Naive thymus-derived CD4-positive, alpha-beta T cell (primary cell): ENCODE measurements around the gene TSGA10. TPM values are rescaled to one million over a fixed set of nuclear protein-coding genes. Genes with fewer than 3 reads are reported as not detected.

Experiments
- ATAC-seq: fragments of 150-1000 bp; cut with Tn5 transposase; 2 replicates; pipeline ENCODE4 v1.10.0; 2021; ENCODE audit warnings: mild to moderate bottlenecking, moderate library complexity
- CTCF ChIA-PET: fragments of 350-600 bp; sonication (Branson Sonifier 250); formaldehyde crosslinking; loops from one replicate; lab custom pipeline; 2021; ENCODE audit warnings: antibody characterized with exemption; lab: Charles Lee
- POLR2A ChIA-PET: fragments of 350-600 bp; sonication (Branson Sonifier 250); formaldehyde crosslinking; loops from one replicate; lab custom pipeline; 2021; ENCODE audit warnings: antibody characterized with exemption, inconsistent platforms; lab: Charles Lee
- DNase-seq, 9 donors: peaks; one replicate each; pipeline versions ENCODE4 v3.0.0 to v3.0.0-alpha.2; 2020 to 2022; ENCODE audit warnings: mixed read lengths in 1 of 9
- H3K27ac ChIP-seq: one replicate; pipeline ENCODE4 v1.7.0; 2013; ENCODE audit warnings: mild to moderate bottlenecking, low read depth, low read length, moderate library complexity
- H3K27me3 ChIP-seq, 2 donors: one replicate each; pipeline ENCODE4 v1.7.0; 2013; ENCODE audit warnings: low read length in 2 of 2, mild to moderate bottlenecking in 2 of 2, moderate library complexity in 2 of 2; ENCODE audit not compliant: control insufficient read depth in 2 of 2, insufficient read depth in 2 of 2
- H3K36me3 ChIP-seq, 3 experiments: 1 replicate in 2 of 3; 2 replicates in 1 of 3; pipeline ENCODE4 v1.7.0; 2013; ENCODE audit warnings: low read length in 3 of 3, mild to moderate bottlenecking in 3 of 3, moderate library complexity in 1 of 3; ENCODE audit not compliant: insufficient read depth in 3 of 3, control insufficient read depth in 2 of 3
- H3K4me1 ChIP-seq, 2 donors: one replicate each; pipeline ENCODE4 v1.7.0; 2013; ENCODE audit warnings: low read length in 2 of 2, mild to moderate bottlenecking in 2 of 2, moderate library complexity in 1 of 2; ENCODE audit not compliant: control insufficient read depth in 2 of 2, insufficient read depth in 2 of 2
- H3K4me3 ChIP-seq: 2 replicates; pipeline ENCODE4 v1.7.0; 2013; ENCODE audit warnings: mild to moderate bottlenecking, low read length
- H3K9me3 ChIP-seq, 3 experiments: 1 replicate in 2 of 3; 2 replicates in 1 of 3; pipeline ENCODE4 v1.7.0; 2013; ENCODE audit warnings: low read length in 3 of 3; ENCODE audit not compliant: control insufficient read depth in 2 of 3
- H3K27ac Mint-ChIP-seq, 9 donors: one replicate each; pipeline ENCODE4 v1.8.0; 2020 to 2022; ENCODE audit warnings: mixed read lengths in 9 of 9, mild to moderate bottlenecking in 8 of 9, moderate library complexity in 5 of 9, inconsistent platforms in 2 of 9
- H3K27me3 Mint-ChIP-seq, 5 donors: one replicate each; pipeline ENCODE4 v1.8.0; 2021 to 2022; ENCODE audit warnings: mixed read lengths in 5 of 5, mild to moderate bottlenecking in 1 of 5
- H3K36me3 Mint-ChIP-seq, 5 donors: one replicate each; pipeline ENCODE4 v1.8.0; 2020 to 2022; ENCODE audit warnings: mixed read lengths in 5 of 5, mild to moderate bottlenecking in 3 of 5, inconsistent platforms in 1 of 5
- H3K4me1 Mint-ChIP-seq, 7 donors: one replicate each; pipeline ENCODE4 v1.8.0; 2020 to 2022; ENCODE audit warnings: mixed read lengths in 7 of 7, mild to moderate bottlenecking in 3 of 7, inconsistent platforms in 1 of 7
- H3K4me3 Mint-ChIP-seq, 10 donors: one replicate each; pipeline ENCODE4 v1.8.0; 2020 to 2022; ENCODE audit warnings: mild to moderate bottlenecking in 10 of 10, mixed read lengths in 10 of 10, moderate library complexity in 6 of 10, inconsistent platforms in 2 of 10
- H3K9me3 Mint-ChIP-seq, 11 donors: one replicate each; pipeline ENCODE4 v1.8.0; 2020 to 2022; ENCODE audit warnings: mixed read lengths in 11 of 11, mild to moderate bottlenecking in 4 of 11, inconsistent platforms in 1 of 11, moderate library complexity in 1 of 11
- intact Hi-C, 2 donors: fragments of 100-400 bp; cut with micrococcal nuclease; formaldehyde crosslinking; loops; one replicate each; pipeline ENCODE4 v1.15.1; 2023
- polyA plus RNA-seq, 2 donors: library from polyadenylated mRNA; unstranded; fragments of 300-500 nt; fragmentation: Illumina TruSeq; gene quantifications; one replicate each; pipeline ENCODE4 v1.2.3, GENCODE V29; 2021
- total RNA-seq, 6 experiments: library from RNA in 5 of 6; stranded (reverse) in 5 of 6; gene quantifications; 1 replicate in 5 of 6; 2 replicates in 1 of 6; pipeline ENCODE4 v1.2.3 and lab custom pipeline; 2021 to 2026

Gene TSGA10
- total and polyA plus RNA-seq, 7 experiments from 2014 or later, result 3.5 to 31.7 (median 18.6) TPM

GRCh38 chr2:98952966-98953365 lies 201.8 kb downstream of the TSGA10 start:
- no peaks in the 10 kb centered on the region for H3K4me1 ChIP-seq
- Mint-ChIP-seq H3K27ac (no peak overlapping the region), H3K36me3 (no peaks in the 10 kb centered on the region), H3K4me3 (no peak overlapping the region), H3K9me3 (no peaks in the 10 kb centered on the region), H3K27me3 (peaks cover 16 to 36% (median 29%) of the 10 kb centered on the region in 5 donors), H3K4me1 (no peaks in the 10 kb centered on the region)
- no peak for DNase-seq
- H3K9me3 ChIP-seq, result no peaks in the 10 kb centered on the region
- ATAC-seq, result no peak
- ChIA-PET CTCF (no interaction called here), POLR2A (no interaction called here)
- intact Hi-C loops, result no loop called here
- H3K27me3 ChIP-seq, result no peaks in the 10 kb centered on the region
- no peaks in the 10 kb centered on the region for H3K36me3 ChIP-seq
- H3K27ac ChIP-seq, result no peak overlapping the region
- no peak overlapping the region for H3K4me3 ChIP-seq

GRCh38 chr2:98948956-98949739 lies 205.6 kb downstream of the TSGA10 start:
- Histone ChIP-seq H3K4me3 (no peak overlapping the region), H3K27me3 (no peaks in the 10 kb centered on the region), H3K9me3 (no peaks in the 10 kb centered on the region), H3K4me1 (no peaks in the 10 kb centered on the region), H3K36me3 (no peaks in the 10 kb centered on the region), H3K27ac (no peak overlapping the region)
- ChIA-PET POLR2A (interaction anchor here (0.6 kb wide), 1 partner anchor 419 kb away, joined by 3 read pairs; no protein-coding TSS in a partner anchor), CTCF (interaction anchor here (0.8 kb wide), 1 partner anchor 9 kb away, joined by 3 read pairs; no protein-coding TSS in a partner anchor)
- no peak overlapping the region for H3K4me3 Mint-ChIP-seq
- no peaks in the 10 kb centered on the region for H3K36me3 Mint-ChIP-seq
- no peak overlapping the region for H3K27ac Mint-ChIP-seq
- DNase-seq (no peak), ATAC-seq (no peak)
- no peaks in the 10 kb centered on the region for H3K9me3 Mint-ChIP-seq
- no peaks in the 10 kb centered on the region for H3K4me1 Mint-ChIP-seq
- peaks cover 24 to 39% (median 28%) of the 10 kb centered on the region in 5 donors for H3K27me3 Mint-ChIP-seq
- intact Hi-C loops, result no loop called here

DNA sequence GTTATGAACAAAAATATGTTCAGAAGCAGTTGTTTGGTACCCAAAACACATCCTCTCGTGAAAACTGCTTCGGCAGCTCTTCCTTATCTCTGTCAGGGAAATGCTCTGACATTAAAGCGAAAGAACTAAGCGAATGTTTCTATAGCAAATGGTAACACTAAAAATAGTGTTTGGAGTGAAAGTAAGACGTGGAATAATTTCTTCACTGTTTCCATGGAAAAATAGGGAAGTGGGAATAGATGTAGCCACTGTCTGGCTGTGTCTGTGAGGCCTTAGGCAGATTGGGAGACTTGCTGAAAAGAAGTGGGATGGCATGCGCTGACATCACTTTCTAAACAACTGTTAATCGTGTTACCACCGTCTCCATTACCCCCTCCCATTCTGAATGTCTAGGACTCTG lies 207.2 kb downstream of the TSGA10 start:
- H3K27ac ChIP-seq, result no peak overlapping the region
- H3K36me3 ChIP-seq, result no peaks in the 10 kb centered on the region
- peaks cover 27 to 33% (median 32%) of the 10 kb centered on the region in 5 donors for H3K27me3 Mint-ChIP-seq
- no peak for ATAC-seq
- H3K4me1 ChIP-seq, result no peaks in the 10 kb centered on the region
- POLR2A ChIA-PET, result no interaction called here
- no peaks in the 10 kb centered on the region for H3K36me3 Mint-ChIP-seq
- no peak overlapping the region for H3K4me3 Mint-ChIP-seq
- no peak for DNase-seq
- peaks cover 0 to 7% (median 0%) of the 10 kb centered on the region in 11 donors for H3K9me3 Mint-ChIP-seq
- intact Hi-C loops, result no loop called here
- H3K27ac Mint-ChIP-seq, result no peak overlapping the region
- no peak overlapping the region for H3K4me3 ChIP-seq
- H3K27me3 ChIP-seq, result no peaks in the 10 kb centered on the region
- H3K4me1 Mint-ChIP-seq, result no peaks in the 10 kb centered on the region
- no peaks in the 10 kb centered on the region for H3K9me3 ChIP-seq
- CTCF ChIA-PET, result no interaction called here

Other genes with a start within 250 kb of the TSGA10 start
- 1 to 10 TPM in 2 of 5 experiments, under 1 TPM in 3; 0.46 to 1.9 (median 0.79) TPM for gene CRACDL, start 218.7 kb downstream of the TSGA10 start, total RNA-seq
- gene CRACDL, start 218.7 kb downstream of the TSGA10 start, polyA plus RNA-seq, result under 1 TPM; 0.45 to 0.51 TPM
- gene C2orf15, start 13.2 kb downstream of the TSGA10 start, total RNA-seq, result 1 to 10 TPM in 4 of 5 experiments, under 1 TPM in 1; 0.48 to 3.8 (median 3.1) TPM
- gene C2orf15, start 13.2 kb downstream of the TSGA10 start, polyA plus RNA-seq, result 1 to 10 TPM; 7.2 to 7.8 TPM
- 10 to 100 TPM in 4 of 5 experiments, 1 to 10 TPM in 1; 7.7 to 24.1 (median 15.9) TPM for gene LIPT1, start within 50 bp of the TSGA10 start, total RNA-seq
- 10 to 100 TPM; 21.2 to 28.6 TPM for gene LIPT1, start within 50 bp of the TSGA10 start, polyA plus RNA-seq
- 10 to 100 TPM; 26.8 to 80.5 (median 73.8) TPM for gene MITD1, start 26.1 kb upstream of the TSGA10 start, total RNA-seq
- gene MITD1, start 26.1 kb upstream of the TSGA10 start, polyA plus RNA-seq, result 10 to 100 TPM; 44.6 to 52.2 TPM
- gene MRPL30, start 26.2 kb upstream of the TSGA10 start, total RNA-seq, result 10 to 100 TPM; 16.1 to 26.0 (median 21.9) TPM
- 10 to 100 TPM; 19.3 to 20.5 TPM for gene MRPL30, start 26.2 kb upstream of the TSGA10 start, polyA plus RNA-seq
- not detected for gene LYG2, start 100.7 kb upstream of the TSGA10 start, total RNA-seq
- gene LYG2, start 100.7 kb upstream of the TSGA10 start, polyA plus RNA-seq, result not detected
- gene LYG1, start 146.3 kb upstream of the TSGA10 start, total RNA-seq, result 1 to 10 TPM; 1.0 to 3.6 (median 3.0) TPM
- under 1 TPM in 1 of 2 donors, not detected in 1; 0.56 TPM for gene LYG1, start 146.3 kb upstream of the TSGA10 start, polyA plus RNA-seq
- gene TXNDC9, start 181.4 kb upstream of the TSGA10 start, total RNA-seq, result 10 to 100 TPM in 4 of 5 experiments, 1 to 10 TPM in 1; 7.8 to 31.4 (median 24.4) TPM
- 10 to 100 TPM; 48.2 to 49.3 TPM for gene TXNDC9, start 181.4 kb upstream of the TSGA10 start, polyA plus RNA-seq
- 10 to 100 TPM; 28.0 to 49.0 (median 37.6) TPM for gene EIF5B, start 182.4 kb upstream of the TSGA10 start, total RNA-seq
- gene EIF5B, start 182.4 kb upstream of the TSGA10 start, polyA plus RNA-seq, result 10 to 100 TPM in 1 of 2 donors, 1 to 10 TPM in 1; 5.6 to 14.0 TPM